ENCODE results near the gene FOXN3.

FOXN3 gene

DNA sequence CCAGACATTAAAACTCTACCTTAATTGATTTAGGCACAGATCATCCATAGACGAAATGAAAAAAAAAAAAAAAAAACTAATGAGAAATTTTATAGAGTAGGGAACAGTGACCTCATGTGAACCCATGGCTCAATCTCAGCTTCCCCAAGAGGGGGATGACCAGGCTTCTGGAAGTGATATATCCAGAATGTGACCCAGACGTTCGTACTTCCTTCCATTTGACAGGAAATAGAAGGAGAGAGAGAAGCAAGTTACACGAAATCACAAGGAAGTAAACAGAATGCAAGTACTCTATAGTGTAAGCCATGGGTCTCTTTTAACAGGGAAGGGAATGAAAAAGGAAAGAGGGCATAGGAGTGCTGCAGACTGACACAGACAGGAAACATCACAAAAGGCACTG lies 10.1 kb downstream of the FOXN3 start:
- CTCF ChIA-PET, result no interaction called here
- no peak overlapping the region for H3K27ac ChIP-seq
- POLR2A ChIA-PET (ENCODE audit: low non-redundant PET), result no interaction called here

DNA sequence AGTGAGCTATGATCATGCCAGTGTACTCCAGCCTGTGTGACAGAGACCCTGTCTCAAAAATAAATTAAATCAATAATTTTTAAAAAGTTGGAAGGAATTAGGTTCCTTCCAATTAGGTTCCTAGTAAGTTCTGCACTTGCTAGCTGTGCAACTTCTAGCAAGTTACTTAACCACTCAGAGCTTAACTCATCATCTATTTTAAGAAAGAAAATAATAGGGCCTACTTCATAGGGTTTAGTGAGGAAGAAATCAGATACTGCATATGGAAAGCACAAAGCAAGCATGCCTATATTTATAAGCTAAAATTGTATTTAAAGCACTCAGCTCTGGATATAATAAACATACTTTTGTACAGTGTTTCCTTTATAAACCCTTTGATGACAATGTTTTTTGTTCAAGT lies 10.7 kb downstream of the FOXN3 start:
- TF ChIP-seq, protein P1, sequence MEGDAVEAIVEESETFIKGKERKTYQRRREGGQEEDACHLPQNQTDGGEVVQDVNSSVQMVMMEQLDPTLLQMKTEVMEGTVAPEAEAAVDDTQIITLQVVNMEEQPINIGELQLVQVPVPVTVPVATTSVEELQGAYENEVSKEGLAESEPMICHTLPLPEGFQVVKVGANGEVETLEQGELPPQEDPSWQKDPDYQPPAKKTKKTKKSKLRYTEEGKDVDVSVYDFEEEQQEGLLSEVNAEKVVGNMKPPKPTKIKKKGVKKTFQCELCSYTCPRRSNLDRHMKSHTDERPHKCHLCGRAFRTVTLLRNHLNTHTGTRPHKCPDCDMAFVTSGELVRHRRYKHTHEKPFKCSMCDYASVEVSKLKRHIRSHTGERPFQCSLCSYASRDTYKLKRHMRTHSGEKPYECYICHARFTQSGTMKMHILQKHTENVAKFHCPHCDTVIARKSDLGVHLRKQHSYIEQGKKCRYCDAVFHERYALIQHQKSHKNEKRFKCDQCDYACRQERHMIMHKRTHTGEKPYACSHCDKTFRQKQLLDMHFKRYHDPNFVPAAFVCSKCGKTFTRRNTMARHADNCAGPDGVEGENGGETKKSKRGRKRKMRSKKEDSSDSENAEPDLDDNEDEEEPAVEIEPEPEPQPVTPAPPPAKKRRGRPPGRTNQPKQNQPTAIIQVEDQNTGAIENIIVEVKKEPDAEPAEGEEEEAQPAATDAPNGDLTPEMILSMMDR (conservative IDR thresholded peaks at IDR 0.05; ENCODE audit: low read depth), result no peak
- no peak for DNase-seq (ENCODE audit: low spot score)
- H3K27ac ChIP-seq, result no peak overlapping the region
- CTCF ChIA-PET, result no interaction called here
- POLR2A ChIA-PET (ENCODE audit: low non-redundant PET), result no interaction called here

More for the DNA sequence above, 10.1 kb downstream of the FOXN3 start:
- no peak for DNase-seq (ENCODE audit: low spot score)
- TF ChIP-seq, protein P1 (conservative IDR thresholded peaks at IDR 0.05; ENCODE audit: low read depth), result no peak

DNA sequence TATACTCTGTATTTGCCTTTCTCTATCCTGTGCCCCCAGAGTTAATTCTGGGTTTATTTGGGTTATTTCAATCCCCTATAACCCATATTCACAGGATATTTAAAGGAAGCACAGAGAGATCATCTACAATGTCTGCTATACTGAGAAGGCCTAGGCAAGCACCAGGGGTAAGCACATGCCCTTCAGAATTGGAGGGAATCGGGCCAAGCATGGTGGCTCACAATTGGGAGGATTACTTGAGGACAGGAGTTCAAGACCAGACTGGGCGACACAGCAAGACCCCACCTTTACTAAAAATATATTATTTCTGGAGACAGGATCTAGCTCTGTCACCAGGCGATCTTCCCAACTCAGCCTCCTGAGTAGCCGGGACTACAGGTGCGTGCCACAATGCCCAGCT lies 11.3 kb downstream of the FOXN3 start:
- ChIA-PET POLR2A (ENCODE audit: low non-redundant PET) (no interaction called here), CTCF (interaction anchor here (0.7 kb wide), 1 partner anchor 8 kb away, joined by 5 read pairs; no protein-coding TSS in a partner anchor)
- no peak for DNase-seq (ENCODE audit: low spot score)

DNA sequence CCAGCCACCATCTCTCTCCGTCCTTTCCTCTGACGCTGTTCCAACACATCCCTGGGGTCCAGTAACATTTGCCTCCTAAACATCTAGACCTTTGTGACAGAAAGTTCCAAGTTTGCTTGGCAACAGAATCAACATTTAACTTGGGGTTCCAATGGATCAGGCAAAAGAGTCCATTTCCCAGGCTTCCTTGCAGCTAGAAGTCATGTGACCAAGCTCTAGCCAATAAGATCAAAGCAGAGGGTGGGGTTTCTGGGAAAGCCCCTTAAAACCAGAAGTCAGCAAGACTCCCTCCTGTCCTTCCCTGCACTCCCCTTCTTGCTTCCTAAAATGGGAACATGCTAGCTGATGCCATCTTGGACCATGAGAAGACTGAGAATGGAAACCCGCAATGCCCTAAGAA lies 14.7 kb downstream of the FOXN3 start:
- H3K27ac ChIP-seq, result no peak overlapping the region
- ChIA-PET POLR2A (ENCODE audit: low non-redundant PET) (no interaction called here), CTCF (interaction anchor here (2.2 kb wide), 1 partner anchor 12 kb away, joined by 7 read pairs; no protein-coding TSS in a partner anchor)
- no peak for DNase-seq (ENCODE audit: low spot score)
- TF ChIP-seq, protein P1 (conservative IDR thresholded peaks at IDR 0.05; ENCODE audit: low read depth), result no peak

More for the DNA sequence above, 11.3 kb downstream of the FOXN3 start:
- H3K27ac ChIP-seq, result no peak overlapping the region
- TF ChIP-seq, protein P1 (conservative IDR thresholded peaks at IDR 0.05; ENCODE audit: low read depth), result no peak

DNA sequence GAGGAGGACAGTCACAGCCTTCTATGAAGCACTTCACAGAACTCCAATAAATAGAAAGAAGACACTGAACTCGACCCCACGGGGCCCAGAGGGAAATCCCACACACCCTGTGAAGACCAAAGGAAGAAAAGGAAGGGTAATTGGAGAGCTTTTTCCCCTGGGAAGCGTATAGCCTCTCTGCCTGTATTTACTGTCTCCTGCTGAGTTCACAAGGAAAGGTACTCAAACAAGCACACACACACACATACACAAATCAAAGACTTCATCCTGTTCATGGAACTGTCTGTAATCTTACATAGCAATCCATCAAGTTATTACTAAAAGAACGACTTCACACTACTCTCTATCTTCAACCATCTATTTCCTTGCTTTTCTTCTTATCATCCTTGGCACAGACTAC lies 15.3 kb downstream of the FOXN3 start:
- no peak overlapping the region for H3K27ac ChIP-seq
- ChIA-PET POLR2A (ENCODE audit: low non-redundant PET) (no interaction called here), CTCF (interaction anchor here (0.5 to 2.2 kb wide), 3 partner anchors 11 to 275 kb away, joined by 3 to 7 read pairs (median 3); no protein-coding TSS in a partner anchor)
- DNase-seq (ENCODE audit: low spot score), result no peak
- TF ChIP-seq, protein P1 (conservative IDR thresholded peaks at IDR 0.05; ENCODE audit: low read depth), result no peak

DNA sequence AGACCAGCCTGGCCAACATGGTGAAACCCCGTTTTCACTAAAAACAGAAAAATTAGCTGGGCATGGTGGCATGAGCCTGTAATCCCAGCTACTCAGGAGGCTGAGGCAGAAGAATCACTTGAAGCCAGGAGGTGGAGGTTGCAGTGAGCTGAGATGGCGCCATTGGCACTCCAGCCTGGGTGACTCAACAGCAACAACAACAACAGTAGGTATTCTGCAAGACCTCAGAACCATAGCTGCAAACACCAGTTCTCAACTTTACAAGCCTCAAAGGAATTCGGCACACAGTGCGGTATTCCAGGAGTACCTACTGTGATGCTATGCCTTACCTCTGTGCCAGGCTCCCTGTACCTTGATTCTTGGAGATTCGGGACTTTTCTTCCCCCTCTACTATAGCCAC lies 15.8 kb downstream of the FOXN3 start:
- TF ChIP-seq, protein P1 (conservative IDR thresholded peaks at IDR 0.05; ENCODE audit: low read depth), result no peak
- no peak overlapping the region for H3K27ac ChIP-seq
- CTCF ChIA-PET, result interaction anchor here (0.5 to 2.2 kb wide), 3 partner anchors 11 to 275 kb away, joined by 3 to 7 read pairs (median 3); no protein-coding TSS in a partner anchor
- DNase-seq (ENCODE audit: low spot score), result no peak
- POLR2A ChIA-PET (ENCODE audit: low non-redundant PET), result no interaction called here
